NCI-H187 (cell line): ENCODE data around the gene ZSCAN22.
"Not testable (repeated sequence)": the region's sequence is repeated elsewhere in the genome, so short reads cannot be mapped to it uniquely, and the experiment has no call there.

Experiments
- DNase-seq, 2 experiments: peaks; one replicate each; lab custom pipeline; 2025; lab: John Stamatoyannopoulos, UW

Gene ZSCAN22

DNA sequence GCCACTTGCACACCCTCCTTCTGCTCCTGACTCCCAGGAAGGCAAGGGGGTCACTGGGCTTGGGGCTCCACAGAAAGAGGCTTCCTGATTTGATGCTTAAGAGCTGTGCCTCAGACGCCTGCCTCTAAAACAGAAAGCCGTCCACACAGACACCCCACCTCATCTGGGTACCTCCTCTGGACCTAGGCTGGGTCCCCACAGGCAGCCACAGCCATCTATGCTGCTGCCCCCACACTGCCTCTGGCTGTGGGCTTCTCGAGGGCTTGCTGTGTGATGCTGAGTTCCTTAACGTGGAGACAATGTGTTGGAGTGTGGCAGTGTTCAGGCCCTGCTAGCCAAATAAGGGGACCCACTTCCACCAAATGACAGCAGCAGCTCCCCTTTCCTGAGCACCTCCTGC is 8.5 kb upstream of the ZSCAN22 start:
- no peak for DNase-seq

DNA sequence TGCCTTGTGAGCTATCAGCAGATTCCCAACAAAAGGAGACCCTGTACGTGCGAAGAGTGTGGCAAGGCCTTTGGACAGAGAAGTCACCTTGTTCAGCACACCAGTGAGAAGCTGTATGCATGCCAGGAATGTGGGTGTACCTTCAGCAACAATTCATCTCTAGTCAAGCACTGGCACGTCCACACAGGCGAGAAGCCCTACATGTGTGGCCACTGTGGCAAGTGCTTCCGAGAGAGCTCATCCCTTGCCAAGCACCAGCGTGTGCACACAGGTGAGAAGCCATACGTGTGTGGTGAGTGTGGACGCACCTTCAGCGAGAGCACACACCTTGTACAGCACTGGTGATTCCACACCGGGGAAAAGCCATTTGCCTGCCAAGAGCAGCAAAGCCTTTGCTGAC is 7.6 kb upstream of the ZSCAN22 start:
- DNase-seq = no peak

DNA sequence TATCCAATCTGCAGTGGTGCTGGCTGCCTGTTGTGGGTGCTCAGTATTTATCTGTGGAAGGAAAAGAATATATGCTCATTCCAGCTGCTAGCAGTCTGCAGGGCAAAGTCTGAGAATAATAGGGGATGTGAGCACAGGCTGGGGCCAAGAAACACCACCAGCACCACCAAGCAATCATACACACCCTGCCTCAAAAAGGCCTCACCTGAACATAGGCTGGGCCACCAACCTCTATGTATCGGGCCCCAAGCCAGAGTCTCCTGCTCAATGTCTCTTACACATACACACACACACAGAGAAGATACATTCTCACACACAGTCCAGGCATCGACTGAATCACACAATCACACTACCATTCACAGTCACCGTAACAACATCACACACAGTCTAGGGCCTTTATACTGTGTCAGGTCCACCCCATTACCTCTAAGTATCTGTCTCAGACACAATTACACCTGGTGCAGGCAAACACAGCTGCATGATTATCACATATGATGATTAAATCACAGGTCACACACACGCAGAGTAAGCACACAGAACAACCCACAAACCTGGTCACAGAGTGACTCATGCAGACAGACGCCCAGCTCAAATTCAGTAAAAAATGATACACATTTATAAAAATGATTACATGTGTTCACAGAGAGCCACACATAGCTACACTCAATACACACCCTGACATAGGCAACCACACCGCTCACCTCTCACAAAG is 1.3 kb upstream of the ZSCAN22 start:
- no peak for DNase-seq

DNA sequence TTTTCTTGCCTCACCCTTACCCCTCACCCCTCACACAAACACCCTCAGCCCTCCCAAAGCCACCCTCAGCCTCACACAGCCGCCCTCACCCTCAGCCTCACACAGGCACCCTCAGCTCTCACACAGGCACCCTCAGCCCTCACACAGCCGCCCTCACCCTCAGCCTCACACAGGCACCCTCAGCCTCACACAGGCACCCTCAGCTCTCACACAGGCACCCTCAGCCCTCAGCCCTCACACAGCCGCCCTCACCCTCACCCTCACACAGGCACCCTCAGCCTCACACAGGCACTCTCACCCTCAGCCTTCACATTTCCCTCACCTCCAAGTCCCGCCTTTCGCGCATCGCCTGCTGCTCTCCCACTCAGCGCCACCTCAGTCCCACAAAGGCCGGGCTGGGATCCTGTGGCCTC is 287 bp upstream of the ZSCAN22 start:
- no peak for DNase-seq

DNA sequence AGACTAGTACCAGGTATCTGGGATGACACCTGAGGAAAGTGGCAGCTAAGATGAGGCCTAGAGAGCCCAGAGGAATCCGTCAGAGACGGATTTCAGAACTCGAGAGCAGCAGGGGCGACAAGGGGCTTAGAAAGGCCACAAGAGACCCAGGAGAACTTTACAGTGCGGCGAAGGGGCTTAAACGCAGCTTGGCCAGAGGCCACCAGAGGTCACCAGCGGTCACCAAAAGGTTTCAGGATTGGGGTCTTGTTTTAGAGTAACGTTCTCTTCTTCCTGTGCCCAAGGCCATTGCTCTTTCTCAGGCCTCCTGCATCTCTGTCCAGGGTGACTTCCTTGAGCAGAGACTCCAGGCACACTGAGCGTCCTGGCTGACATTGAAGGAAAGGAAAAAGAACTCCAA is 2.2 kb downstream of the ZSCAN22 start:
- DNase-seq = no peak

GRCh38 chr19:58330458-58330857 is 3.7 kb downstream of the ZSCAN22 start:
- DNase-seq = no peak

- DNase-seq = no peak
Observed at GRCh38 chr19:58332697-58333096, 5.9 kb downstream of the ZSCAN22 start.

GRCh38 chr19:58334691-58335249 is 8.0 kb downstream of the ZSCAN22 start:
- DNase-seq = no peak

GRCh38 chr19:58335630-58336029 is 8.8 kb downstream of the ZSCAN22 start:
- DNase-seq = no peak

- DNase-seq = no peak
Observed at GRCh38 chr19:58336216-58336615, 9.4 kb downstream of the ZSCAN22 start.

DNA sequence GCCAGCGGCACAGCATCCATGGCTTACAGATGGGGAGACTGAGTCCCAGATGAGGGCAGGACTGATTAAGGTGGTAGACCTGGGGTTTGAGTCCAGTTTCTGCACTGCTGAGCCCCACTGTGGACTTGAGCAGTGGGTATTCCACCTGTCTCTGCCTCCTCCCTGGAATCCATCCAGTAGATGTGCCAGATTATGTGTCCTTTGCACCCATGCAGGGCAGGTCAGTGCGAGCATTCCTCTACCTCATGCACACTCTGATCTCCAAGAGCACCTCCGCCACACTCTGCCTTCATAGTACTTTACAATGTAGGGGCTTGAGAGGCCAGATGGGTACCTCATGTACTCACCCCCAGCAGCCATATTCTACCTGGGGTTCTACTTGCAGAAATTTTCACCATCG is 10.0 kb downstream of the ZSCAN22 start:
- DNase-seq = no peak

GRCh38 chr19:58338336-58338735 is 11.5 kb downstream of the ZSCAN22 start:
- no peak for DNase-seq

DNA sequence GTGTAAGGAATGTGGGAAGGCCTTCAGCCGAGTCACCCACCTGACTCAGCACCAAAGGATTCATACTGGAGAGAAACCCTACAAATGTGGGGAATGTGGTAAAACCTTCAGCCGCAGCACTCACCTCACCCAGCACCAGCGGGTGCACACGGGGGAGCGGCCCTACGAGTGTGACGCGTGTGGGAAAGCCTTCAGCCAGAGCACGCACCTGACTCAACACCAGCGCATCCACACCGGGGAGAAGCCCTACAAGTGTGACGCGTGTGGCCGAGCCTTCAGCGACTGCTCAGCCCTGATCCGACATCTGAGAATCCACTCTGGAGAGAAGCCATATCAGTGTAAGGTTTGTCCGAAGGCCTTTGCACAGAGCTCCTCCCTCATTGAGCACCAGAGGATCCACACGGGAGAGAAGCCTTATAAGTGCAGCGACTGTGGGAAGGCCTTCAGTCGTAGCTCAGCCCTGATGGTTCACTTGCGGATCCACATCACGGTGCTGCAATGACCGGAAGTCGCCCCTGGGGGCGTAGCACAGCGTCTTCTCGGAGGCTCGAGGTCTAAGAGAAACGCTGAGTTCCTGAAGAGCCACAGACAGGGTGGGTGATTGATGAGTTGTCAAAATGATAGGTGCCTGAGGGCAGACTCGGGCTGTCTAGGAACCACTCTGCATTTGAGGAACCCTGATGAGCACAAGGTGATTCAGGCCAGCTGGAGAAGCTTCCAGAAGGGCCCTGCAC is 12.2 kb downstream of the ZSCAN22 start:
- no peak for DNase-seq

- no peak for DNase-seq
Observed at GRCh38 chr19:58345558-58345957, 18.8 kb downstream of the ZSCAN22 start.

DNA sequence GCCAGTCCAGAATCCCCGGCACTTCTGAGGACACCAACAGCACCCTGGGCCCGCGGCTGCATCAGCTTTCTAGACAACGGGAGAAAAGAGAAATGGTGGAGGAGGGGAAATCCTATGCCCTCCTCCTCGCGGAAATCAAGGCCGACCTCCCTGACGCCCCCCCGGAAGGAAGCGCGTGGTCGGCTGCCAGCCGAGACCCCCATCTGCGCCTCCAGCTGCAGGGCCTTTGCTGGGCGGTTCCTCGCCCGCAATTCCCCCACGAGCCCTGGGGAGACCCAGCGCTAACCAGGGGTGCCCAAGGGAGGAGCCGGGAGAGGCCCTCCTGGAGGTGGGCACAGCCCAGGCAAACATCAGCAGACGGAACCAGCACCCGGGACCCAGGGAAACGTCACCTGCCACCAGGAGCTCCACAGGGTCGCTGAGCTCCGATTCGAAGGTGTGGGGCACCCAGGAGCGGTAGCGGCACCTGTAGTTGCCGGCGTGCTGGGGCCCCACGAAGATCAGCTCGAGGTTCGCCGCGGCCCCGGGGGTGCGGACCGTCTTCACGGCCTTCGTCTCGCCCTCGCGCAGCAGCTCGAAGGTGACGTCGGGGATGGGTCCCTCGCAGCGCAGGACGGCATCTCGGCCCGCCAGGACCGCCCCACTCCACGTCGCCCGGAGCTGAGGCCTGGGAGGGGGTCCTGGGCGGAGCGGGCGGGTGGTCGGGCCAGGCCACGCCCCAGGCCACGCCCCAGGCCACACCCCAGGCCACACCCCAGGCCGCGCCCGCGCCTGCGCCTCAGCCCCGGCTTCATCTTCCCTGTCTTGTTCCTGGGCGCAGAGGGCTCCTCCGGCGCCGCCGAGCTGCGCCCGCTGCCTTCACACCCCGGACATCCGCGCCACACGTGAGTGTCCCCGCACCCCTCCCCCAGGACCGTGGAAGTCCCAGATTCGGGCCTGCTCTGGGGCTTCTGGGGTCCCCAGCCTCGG is 20.5 kb downstream of the ZSCAN22 start:
- peak; percentile 33 to 56 for DNase-seq

- DNase-seq = not testable (repeated sequence)
Observed at GRCh38 chr19:58348080-58348479, 21.3 kb downstream of the ZSCAN22 start.

DNA sequence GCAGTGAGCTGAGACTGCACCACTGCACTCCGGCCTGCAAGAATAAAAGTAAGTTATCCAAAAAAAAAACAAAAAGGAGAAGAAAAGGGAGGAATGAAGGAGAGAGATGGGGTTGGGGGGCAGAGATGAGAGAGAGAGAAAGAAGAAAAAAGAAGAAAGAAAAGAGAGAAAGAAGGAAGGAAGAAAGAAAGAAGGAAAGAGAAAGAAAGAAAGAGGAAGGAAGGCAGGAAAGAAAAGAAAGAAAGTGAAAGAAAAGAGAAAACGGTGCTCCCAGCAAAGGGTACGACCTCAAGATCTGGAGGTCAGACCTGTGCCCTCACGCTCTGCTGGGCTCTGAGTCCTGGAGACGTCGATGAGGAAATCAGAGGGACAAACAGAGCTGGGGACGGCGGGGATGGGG is 22.8 kb downstream of the ZSCAN22 start:
- DNase-seq = no peak

- DNase-seq = no peak
Observed at GRCh38 chr19:58350001-58350861, 23.4 kb downstream of the ZSCAN22 start.

DNA sequence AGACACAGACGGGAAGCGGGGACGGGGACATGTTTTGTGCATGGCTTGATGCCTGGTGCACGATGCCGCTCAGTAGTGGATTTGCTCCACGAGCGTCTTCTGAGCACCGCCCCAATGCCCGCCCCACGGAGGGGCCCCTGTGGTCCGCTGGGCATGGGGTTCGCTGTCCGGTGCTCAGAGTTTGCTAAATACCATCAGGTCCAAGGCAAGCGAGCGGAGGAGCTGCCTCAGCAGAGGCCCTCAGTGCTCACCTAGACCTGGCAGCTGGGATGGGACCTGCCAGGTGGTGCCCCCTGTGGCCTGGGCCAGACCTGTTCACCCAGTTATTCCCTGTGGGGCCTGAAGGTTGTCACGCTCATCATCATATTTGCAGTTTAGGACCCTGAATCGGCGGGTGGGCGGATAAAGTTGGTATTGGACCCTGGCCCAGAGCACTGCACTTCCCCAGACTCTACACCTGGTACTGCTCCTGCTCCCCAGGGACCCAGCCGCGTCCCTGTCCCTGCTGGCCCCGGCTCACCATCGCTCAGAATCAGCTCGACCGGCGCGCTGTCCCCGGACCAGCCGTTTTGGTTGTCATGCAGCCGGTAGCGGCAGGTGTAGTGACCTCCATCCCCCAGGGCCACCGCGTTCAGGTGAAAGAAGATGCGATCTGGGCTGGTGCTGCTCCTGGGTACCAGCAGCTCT is 24.2 kb downstream of the ZSCAN22 start:
- DNase-seq = no peak

GRCh38 chr19:58351558-58351878 is 24.7 kb downstream of the ZSCAN22 start:
- no peak for DNase-seq
